HG03354 (cell line): ENCODE data around the gene EXD3.
A peak's percentile ranks its signal among the peaks of the same experiment; 100 is the strongest.

Experiments
- ATAC-seq: cut with Tn5 transposase; IDR thresholded peaks from one replicate; pipeline ENCODE4 v1.9.1; 2021; ENCODE audit warnings: mild to moderate bottlenecking; ENCODE audit not compliant: unreplicated experiment, poor library complexity, severe bottlenecking

Gene EXD3

DNA sequence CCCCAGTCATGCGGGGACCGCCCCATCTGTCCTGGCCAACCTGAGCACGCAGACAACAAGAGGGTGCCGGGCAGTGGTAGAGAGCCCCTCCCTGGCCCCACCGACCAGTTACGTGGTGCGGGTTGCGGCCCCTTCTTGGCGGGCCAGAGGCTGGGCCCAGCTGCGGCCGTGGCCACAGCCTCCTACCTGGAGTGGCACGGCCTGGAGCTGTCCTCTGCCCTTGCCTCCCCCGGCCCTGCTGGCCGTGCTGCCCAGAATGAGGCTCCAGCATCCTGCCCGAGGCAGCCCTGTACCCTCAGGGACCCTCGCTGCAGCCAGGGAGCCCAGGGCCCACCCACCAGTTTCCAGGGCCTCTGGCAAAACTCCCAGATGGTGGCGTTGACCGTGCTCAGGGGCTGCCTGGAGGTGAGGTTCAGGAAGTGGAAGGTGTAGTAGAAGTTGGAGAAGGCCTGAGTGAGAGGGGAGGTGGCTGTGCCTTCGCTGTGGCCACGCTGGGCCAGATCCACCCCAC is 12.5 kb upstream of the EXD3 start:
- no peak for ATAC-seq

DNA sequence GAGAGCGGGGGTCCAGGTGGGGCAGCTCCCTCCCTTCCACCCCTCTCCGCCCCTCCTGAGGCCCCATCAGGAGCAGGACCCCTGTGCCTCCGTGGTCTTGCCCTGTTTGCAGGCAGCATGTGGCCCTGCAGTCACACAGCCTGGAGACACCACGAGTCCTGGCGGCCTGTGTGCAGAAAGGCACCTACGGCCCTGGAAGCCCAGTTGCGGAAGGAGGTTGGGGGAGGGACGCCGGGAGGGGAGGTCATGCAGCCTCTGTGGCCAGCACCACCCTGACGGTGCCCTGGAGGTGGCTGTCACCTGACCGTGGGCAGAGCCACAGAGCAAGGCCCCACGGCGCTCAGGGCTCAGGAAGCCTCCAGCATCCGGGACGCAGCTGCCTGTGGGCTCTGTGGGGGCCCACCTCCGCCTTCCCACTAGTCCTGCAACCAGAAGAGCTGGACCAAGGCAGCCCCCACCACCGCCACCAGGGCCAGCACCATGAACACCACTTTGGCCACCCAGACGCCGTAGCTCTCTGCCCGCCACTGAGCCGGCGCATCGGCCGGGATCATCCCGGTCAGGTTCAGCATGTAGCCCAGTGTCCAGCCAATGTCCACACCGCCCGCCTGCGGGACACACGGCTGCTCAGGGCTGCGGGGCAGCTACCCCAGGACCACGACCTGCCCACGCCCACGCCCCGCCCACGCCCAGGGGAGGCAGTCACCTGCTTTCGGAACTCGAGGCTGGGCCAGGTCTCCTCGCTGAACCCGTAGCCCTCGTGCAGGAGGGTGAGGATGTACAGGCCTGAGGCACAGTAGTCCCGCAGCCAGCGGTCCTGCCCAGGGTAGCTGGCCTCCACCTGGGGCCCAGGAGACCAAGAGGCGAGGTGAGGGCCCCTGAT is 11.8 kb upstream of the EXD3 start:
- ATAC-seq = no peak

DNA sequence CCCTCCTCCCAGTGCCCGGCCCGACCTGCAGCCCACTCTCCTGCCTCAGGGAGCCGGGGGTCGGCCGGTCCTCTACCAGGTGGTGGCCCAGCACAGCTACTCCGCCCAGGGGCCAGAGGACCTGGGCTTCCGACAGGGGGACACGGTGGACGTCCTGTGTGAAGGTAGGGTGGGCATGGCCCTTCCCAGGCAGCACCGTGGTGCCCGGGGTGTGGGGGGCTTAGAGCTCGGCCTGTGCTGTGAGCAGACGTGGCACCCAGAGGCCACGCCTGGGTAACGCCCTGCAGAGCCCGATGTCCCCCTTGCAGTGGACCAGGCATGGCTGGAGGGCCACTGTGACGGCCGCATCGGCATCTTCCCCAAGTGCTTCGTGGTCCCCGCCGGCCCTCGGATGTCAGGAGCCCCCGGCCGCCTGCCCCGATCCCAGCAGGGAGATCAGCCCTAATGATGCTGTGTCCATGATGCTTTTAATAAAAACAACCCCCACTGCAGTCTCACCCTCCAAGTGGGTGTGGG is 11.0 kb upstream of the EXD3 start:
- no peak for ATAC-seq

DNA sequence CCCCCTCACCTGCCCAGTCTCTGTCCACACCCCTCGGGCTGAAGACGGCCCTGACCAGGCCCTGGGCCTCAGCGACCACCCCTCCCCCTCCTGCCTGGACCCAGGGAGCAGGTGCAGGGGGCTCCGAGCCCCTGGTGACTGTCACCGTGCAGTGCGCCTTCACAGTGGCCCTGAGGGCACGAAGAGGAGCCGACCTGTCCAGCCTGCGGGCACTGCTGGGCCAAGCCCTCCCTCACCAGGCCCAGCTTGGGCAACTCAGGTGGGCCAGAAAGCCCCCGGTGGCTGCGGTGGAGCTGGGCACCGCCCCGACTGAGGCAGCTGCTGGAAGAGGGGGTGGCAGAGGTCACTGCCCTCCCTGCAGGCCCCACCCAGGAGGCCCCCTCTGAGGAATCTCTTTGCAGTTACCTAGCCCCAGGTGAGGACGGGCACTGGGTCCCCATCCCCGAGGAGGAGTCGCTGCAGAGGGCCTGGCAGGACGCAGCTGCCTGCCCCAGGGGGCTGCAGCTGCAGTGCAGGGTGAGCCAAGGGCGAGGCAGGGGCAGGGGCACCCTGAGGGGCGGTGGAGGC is 10.5 kb upstream of the EXD3 start:
- no peak for ATAC-seq

DNA sequence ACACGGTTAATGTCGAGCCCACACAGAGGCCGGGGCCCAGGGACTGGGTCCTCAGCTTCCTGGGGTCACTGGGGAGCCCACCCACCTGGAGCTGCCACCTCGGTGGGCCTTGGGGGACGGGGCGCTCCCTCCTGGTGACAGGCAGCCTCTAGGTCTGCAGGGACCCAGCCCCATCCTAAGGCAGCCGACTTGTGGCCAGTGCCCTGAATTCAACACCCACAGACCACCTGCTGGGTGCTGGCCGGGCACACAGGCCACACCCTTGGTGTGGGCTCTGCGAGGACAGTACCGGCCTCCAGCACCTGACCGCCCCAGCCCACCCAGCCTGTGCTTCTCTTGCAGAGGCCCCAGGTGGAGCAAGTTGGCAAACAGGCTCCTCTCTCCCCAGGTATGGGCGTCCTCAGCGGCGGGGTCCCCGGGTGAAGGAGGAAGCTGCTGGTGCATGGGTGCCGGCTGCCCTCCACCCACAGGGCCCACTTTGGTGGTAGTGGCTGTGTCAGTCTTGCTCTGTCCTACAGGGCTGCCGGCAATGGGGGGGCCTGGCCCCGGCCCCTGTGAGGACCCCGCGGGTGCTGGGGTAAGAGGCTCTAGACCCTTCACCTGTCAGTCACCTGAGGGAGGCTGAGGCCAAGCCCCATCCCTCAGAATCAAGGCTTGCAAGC is 9.9 kb upstream of the EXD3 start:
- ATAC-seq = no peak

DNA sequence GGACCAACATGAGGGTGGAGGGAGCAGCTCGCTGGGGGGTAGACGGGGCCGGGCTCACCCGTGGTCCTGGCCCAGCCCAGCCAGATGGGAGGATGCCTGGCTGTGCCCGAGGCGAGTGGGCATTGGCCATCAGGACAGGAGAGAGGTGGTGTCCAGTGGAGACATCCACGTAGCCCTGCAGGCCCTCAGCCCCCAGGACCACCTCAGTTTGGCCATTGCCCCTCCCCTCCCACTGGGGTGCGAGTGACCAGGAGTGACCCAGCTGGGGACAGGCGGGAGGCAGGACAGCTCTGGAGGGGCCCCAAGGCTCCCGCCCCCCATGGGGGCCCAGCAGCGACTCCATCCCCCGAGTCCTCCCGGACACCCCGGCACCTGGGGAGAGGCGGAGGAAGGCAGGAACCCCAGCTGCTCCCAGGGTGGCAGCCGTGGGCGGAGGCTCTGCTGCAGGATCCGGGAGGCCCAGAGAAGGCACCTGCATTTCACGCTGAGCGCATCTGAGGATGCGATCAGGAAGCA is 8.5 kb upstream of the EXD3 start:
- no peak for ATAC-seq

DNA sequence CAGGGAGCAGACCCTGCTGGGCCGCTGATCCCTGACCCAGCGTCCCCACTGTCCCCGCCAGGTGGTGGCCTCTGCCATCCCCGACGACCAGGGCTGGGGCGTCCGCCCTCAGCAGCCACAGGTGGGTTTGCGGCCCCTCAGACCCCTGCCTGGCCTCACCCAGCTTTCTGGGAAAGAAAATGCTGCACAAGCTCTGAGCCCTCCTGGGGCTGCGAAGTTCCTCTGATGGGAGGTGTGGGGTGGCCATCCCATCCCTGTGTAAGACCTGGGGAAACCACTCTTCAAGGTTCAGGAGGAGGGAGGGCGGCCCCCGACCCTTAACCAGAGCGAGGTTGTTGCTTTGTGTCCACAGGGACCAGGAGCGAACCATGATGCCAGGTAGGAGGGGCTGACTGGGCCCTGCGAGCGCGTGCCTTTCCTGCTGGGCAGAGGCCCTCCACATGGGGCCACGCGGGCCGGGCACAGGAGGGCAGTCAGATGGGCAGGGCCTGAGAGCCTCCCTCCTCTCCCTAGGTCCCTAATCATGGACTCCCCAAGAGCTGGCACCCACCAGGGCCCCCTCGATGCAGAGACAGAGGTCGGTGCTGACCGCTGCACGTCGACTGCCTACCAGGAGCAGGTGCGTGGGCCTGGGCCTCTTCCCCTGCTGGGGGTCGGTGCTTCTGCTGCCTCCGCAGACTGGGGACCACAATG is 7.9 kb upstream of the EXD3 start:
- no peak for ATAC-seq

DNA sequence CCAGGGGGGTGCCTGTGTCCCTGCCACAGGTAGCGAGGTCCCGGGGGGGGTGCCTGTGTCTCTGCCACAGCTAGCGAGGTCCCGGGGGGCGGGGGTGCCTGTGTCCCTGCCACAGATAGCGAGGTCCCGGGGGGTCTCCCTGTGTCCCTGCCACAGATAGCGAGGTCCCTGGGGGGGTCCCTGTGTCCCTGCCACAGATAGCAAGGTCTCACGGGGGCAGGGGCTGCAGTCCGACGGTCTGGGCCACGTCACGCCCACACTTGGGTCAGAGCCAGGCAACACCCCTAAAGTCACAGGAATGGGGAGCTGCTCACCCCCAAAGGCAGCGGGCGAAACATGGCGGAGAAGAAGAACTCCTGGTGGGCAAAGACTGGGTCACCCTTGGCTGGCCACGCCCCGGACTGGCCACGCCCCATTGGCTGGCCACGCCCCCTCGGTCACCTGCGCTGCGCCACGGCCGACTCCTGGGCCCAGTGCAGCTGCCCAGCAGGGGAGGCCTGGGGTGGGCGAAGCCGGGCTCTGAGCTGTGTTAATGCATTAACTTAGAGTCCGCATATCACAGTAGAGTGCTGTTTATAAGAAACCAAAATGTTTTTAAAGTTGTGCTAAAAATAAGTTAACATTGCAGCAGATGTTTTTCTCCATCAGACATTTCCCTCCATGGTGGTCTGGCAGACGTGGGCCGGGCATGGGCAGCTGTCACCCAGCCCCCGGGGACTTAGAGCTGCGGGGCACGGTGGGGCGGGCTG is 7.2 kb upstream of the EXD3 start:
- no peak for ATAC-seq

DNA sequence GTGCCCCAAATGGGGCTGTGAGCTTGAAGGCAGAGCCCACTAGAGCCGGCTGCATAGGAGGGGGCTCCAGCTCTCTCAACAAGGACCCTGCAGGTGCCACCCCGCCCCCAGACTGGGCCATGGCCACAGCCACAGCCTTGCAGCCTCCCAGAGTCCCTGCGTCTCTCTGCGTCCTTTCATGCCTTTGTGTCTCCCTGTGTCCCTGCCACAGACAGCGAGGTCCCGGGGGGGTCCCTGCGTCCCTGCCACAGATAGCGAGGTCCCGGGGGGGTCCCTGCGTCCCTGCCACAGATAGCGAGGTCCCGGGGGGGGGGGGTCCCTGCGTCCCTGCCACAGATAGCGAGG is 6.6 kb upstream of the EXD3 start:
- no peak for ATAC-seq

DNA sequence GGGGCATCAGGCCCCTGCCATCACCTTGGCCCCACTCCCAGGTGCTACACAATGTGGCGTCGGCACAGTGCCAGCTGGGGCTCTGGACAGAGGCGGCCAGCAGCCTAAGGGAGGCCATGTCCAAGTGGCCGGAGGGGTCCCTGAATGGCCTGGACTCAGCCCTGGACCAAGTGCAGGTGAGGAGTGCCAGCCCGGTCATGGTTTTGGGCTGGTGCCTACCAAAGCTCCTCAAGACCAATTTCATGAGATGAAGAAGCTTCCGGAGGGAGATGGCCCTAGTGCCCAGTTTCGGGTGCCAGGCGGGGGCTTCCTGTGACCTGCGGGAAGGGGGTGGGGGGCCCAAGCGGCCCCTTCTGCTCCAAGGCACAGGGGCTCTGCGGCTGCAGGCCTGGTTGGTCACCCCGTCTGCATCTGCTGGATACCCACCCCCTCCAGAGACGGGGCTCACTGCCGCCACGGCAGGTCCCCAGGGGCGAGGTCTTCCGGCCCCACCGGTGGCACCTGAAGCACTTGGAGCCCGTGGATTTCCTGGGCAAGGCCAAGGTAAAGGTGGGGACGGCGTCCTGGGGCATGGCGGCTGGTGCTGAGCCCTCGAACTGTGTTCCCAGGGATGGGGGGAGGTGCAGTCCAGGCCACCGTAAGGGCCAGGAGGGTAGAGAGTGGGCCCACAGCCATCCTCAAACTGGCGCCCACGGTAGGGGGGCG is 6.0 kb upstream of the EXD3 start:
- no peak for ATAC-seq

DNA sequence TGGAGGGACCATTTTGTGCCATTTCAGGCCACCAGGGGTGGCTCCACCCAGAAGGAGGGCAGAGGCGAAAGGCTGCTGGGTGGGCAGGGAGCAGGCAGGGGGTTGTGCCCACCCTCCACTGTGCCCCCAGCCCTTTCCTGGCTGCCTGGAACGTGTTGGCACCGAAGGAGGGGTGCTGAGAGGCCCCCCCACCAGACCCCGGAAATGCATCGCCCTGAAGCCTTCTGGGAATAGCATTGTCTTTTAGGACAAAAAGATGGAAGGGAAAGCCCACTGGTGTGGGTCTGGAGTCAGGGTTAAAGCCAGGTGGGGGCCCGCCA is 5.3 kb upstream of the EXD3 start:
- no peak for ATAC-seq

DNA sequence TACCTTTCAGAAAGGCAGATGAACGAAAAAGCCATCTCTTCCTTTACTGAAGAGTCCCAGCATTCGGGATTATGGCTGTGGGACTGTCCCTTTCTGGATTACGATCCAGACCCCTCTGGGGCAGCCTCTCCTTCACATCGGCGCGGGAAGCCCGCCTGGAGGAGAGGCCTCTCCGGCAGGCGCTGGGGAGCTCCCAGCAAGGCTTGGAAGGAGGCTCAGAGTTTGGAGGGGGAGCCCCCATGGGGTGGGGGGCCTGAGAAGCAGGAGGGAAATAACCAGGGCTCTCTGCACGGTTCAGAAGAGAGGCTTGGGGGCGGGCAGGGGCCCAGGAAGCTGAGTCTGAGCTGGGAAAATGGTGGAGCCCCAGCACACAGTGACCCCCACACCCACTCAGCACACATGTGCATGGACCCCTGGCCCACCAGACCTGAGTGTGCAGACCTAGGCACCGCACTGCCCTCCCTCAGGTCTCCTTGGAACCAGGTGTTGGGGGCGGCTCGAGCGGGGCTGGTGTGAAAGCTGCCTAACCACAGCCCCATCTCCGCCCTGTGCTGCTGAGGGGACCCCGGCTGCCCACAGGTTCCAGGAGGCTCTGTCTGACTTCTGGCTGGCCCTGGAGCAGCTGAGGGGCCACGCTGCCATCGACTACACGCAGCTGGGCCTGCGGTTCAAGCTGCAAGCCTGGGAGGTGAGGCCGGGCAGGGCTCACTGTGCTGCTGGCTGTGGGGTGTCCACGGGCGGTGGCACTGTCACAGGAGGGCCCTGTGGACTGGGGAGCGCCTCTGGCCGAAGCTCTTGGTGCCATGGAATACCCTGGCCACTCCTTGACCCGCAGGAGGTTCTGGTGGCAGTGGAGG is 4.7 kb upstream of the EXD3 start:
- ATAC-seq = no peak

DNA sequence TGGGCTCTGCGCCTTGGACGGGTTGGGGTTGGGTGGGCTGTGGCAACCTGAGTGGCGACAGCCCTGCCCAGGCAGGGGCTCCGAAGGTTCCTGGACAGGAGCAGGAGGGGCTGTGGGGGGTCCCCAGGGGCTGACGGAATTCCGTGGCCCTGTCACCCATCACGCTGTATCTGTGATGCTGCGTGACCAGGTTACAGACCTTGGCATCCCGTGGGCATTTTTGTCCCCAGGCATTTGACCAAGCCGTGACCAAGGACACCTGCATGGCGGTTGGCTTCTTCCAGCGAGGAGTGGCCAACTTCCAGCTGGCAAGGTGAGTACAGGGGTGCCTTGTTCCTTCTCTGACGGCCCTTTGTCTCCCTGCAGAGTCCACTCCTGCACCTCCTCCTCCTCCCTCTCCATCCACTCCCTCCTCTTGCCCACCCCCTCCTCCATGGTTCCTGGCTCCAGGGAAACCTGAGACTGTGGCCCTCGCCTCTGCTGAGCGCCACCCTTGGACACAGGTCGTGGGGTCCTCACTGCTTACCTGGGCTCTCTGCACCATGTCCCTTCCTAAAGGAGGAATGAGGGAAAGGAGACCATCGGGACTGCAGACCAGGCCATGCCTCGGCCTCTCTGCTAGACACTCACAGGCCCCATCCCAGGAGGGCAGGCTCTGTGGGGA is 3.2 kb upstream of the EXD3 start:
- no peak for ATAC-seq

DNA sequence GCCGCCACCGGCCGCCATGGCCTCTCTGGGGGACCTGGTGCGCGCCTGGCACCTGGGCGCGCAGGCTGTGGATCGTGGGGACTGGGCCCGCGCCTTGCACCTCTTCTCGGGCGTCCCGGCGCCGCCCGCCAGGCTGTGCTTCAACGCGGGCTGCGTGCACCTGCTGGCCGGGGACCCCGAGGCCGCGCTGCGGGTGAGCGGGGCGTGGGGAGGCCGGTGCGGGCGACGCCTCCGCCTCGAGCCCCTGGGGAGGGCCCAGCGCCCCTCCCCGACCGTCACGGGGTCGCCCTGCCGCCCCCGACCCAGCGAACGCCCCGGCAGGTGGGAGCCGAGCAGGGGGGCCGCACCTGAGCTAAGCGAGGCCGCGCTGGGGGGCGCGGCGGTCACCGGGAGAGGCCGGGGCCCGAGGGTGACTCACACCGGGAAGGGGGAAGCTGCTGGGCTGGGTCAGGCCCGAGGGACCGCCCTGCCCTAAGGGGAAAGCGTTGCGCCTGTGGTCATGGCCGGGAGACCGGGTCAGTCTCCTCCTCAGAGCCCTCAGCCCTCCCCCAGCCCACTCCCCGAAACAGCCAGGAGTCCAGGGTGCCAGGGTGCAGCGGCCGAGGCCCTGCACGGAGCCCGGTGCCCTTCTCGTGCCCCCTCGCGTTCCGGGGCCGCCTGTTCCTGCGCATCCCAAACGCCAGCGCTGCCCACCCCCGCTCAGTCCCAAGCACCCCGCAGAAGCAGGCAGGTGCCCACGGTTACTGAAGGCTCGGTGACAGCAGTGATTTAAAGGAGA is 741 bp upstream of the EXD3 start:
- ATAC-seq = peak; percentile 35

DNA sequence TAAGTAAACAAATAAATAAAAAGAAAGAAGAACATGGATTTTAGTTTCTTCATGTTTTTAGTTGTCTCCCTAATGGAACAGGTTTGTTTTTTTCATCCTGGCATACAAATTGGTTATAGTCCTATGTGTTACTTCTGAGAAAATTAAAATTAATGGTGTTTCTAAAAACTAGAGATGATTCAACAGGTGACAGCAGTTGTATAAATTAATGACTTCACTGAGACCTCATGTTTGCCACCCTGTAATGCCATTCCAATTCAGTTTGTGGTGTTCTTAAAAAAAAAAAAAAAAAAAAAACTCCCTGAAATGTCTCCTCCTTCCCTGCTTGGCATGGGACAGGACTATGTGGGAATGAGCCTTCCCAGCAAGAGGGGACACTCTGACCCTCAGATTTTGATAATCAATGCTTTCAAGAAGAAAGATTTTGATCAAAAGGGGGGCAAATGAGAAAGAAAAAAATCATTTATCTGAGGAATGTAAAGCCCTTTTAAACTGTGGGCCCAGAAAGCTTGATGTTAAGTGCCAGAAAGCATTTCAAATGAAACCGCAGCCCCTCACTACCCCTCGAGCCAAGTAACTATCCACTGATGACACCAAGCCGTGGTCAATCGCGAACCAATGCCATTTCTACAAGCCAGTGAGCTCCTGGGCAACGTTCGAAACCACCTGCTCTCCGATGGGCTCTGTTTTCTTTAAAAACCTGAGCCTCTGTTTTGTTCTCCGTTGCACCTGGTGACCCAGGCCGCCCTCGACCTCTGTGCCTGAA is 941 bp downstream of the EXD3 start:
- no peak for ATAC-seq
